Fibroblast of villous mesenchyme (primary cell): ENCODE measurements around the gene DLL4. TPM values are rescaled to one million over a fixed set of nuclear protein-coding genes. Genes with fewer than 3 reads are reported as not detected.
A peak's percentile ranks its signal among the peaks of the same experiment; 100 is the strongest.
"Not testable (repeated sequence)": the region's sequence is repeated elsewhere in the genome, so short reads cannot be mapped to it uniquely, and the experiment has no call there.

Experiments used
- DNase-seq: peaks from one replicate; pipeline ENCODE4 v3.0.0-alpha.2; 2010; ENCODE audit warnings: low read depth
- H3K4me3 ChIP-seq: 2 replicates; pipeline ENCODE4 v1.5.1; 2011; ENCODE audit warnings: low read depth, mild to moderate bottlenecking, low read length
- total RNA-seq: library from RNA; depleted of rRNA; stranded (reverse); fragments of >200 nt; gene quantifications from 2 replicates; pipeline ENCODE4 v1.2.3, GENCODE V29; 2012
- TF ChIP-seq, protein P1 (sequence below): IDR thresholded peaks from 2 replicates; pipeline ENCODE4 v1.5.1; 2012; ENCODE audit warnings: low read depth, mild to moderate bottlenecking, low read length; ENCODE audit not compliant: insufficient read depth

DLL4 gene
- total RNA-seq, 1 donor = 6.0 TPM

DNA sequence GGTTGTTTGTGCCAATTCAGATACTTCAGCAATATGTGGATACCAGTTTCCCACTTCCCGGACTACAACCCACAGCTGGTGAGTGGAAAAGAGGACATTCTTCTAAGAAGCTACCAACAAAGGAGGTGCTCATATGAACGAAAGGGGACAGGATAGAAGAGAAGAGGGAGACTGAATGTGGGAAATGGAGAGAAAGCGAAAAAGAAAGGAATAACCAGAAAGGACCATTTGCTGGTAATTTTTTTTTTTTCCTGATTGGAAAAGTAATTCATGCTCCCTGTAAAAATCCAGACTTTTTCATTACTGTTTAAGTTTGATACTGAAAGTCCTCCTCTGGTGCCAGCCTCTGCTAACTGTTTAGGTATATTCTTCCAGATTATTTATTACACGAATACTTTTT lies 22.6 kb downstream of the DLL4 start:
- DNase-seq = no peak
- H3K4me3 ChIP-seq = no peak overlapping the region
- TF ChIP-seq, protein P1, sequence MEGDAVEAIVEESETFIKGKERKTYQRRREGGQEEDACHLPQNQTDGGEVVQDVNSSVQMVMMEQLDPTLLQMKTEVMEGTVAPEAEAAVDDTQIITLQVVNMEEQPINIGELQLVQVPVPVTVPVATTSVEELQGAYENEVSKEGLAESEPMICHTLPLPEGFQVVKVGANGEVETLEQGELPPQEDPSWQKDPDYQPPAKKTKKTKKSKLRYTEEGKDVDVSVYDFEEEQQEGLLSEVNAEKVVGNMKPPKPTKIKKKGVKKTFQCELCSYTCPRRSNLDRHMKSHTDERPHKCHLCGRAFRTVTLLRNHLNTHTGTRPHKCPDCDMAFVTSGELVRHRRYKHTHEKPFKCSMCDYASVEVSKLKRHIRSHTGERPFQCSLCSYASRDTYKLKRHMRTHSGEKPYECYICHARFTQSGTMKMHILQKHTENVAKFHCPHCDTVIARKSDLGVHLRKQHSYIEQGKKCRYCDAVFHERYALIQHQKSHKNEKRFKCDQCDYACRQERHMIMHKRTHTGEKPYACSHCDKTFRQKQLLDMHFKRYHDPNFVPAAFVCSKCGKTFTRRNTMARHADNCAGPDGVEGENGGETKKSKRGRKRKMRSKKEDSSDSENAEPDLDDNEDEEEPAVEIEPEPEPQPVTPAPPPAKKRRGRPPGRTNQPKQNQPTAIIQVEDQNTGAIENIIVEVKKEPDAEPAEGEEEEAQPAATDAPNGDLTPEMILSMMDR = no peak

DNA sequence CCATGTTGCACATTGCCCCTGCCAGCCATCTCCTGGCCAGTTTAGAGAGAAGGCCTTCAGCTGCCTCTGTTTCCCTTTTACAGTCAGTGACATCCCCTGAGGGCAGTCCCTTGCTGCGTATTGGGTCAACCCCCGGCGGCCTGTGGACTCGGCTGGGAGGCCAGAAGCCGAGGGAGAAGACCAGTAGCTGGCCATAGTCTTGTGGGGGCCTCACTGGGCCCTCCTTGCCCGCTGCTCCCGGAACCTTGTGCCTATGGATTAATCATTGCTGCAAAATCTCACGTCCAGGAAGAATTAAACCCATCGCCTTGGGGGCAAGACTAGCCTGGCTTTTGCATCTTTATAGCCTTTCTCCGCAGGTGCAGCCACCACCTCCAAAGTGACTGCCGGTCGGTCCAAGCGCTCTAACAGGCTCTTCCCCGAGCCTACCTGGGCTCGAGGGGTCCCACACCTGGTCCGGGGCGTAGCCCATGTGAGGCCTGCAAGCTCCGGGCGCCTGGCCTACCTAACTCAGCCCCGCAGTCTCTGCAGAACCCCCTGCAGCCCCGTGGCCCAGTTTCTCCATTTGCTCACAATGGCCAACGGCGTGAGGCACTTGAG lies 23.3 kb downstream of the DLL4 start:
- DNase-seq = no peak
- TF ChIP-seq, protein P1 = no peak
- peak overlapping the region; percentile 93 for H3K4me3 ChIP-seq

DNA sequence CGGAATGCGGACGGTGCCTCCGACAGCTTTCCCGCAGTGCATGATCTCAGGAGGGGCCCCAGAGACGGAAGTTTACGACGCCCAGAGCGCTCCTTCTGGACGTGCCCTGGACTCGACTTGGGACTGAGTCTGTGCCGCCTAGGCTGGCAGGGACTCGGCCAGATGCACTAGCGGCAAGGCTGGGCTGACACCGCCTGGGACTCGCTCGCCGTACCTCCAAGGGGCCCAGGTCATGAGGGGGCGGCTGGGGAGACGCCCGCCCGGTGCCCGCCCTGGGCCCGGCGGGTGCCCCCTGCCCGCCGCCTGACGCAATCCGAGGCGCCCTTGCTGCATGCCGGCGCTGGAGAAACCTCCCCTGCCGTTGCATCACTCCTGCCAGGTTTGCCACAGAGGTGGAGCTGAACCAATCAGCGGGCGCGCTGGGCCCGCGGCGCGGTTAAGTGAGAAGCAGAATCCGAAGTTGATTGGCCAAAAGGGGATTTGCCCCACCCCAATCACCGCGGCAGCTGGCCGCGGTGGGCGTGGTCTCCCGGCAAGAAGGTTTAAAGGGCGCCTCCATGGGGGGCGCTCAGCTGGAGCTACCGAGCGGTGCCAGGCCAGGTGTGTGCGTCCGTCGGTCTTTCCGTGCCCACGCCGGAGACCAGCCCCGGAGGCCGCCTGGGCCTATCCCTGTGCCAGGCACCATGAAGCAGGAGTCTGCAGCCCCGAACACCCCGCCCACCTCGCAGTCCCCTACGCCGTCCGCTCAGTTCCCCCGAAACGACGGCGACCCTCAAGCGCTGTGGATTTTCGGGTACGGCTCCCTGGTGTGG lies 24.0 kb downstream of the DLL4 start, which contains the start of gene CHAC1:
TSS of gene CHAC1 (plus strand) at position 571 of the 812 bp plus-strand sequence. CDS start at position 684, 113 bp downstream.
- DNase-seq = peak; percentile 97
- TF ChIP-seq, protein P1 = no peak
- H3K4me3 ChIP-seq = peak within 1 kb of the TSS; percentile 93

DNA sequence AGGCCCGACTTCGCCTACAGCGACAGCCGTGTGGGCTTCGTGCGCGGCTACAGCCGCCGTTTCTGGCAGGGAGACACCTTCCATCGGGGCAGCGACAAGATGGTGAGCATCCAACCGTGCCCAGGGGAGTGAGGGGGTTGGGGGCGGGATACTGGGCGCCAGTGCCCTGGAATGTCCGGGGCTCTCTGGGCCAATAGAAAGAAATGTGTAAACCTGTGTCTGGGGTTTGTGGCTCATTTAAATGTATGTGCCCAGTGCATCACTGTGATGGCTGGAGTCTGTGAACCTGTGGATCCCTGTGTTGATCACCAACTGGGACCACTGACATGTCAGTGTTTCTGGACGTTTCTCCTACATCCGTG lies 24.6 kb downstream of the DLL4 start:
- TF ChIP-seq, protein P1 = no peak
- H3K4me3 ChIP-seq = peak overlapping the region; percentile 93
- DNase-seq = no peak

DNA sequence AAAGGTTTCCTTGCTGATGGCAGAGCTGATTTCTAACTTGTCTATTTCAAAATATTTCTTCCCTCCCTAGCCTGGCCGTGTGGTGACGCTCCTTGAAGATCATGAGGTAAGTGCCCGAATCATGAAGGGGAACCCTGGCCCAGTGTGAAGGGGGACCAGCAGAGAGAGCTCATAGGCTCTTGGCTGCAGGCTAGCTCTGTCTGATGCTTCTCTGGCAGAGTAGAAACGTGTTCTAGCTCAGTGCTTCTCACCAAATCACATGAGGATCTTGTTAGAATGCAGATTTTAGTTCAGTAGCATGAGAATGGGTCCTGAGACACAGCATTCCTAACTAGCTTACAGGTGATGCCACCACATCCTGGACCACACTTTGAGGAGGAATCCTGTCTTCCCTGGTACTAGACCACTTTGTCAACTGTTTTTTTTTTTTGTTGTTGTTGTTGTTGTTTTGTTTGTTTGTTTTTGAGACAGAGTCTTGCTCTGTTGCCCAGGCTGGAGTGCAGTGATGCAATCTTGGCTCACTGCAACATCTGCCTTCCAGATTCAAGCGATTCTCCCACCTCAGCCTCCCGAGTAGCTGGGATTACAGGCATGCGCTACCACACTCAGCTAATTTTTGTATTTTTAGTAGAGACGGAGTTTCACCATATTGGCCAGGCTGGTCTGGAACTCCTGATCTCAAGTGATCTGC lies 25.2 kb downstream of the DLL4 start:
- not testable (repeated sequence) for DNase-seq
- peak overlapping the region; percentile 93 for H3K4me3 ChIP-seq

DNA sequence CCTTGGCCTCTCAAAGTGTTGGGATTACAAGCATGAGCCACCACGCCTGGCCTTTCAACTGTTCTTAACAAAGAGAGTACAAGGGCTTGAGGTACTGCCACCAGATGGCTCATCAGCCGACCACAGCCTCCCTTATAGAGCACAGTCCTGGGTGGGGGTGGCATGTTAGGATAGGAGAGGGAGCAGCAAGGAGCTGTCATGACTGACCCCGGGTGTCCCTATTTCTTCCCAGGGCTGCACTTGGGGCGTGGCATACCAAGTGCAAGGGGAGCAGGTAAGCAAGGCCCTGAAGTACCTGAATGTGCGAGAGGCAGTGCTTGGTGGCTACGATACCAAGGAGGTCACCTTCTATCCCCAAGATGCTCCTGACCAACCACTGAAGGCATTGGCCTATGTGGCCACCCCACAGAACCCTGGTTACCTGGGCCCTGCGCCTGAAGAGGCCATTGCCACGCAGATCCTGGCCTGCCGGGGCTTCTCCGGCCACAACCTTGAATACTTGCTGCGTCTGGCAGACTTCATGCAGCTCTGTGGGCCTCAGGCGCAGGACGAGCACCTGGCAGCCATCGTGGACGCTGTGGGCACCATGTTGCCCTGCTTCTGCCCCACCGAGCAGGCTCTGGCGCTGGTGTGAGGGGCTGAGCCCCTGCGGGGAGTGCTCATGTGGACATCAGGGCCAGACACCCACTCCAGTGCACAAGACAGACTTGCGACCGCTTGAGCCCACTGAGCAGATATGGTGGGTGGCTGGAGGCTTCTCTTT lies 26.2 kb downstream of the DLL4 start:
- DNase-seq = no peak
- TF ChIP-seq, protein P1 = no peak
- H3K4me3 ChIP-seq = peak overlapping the region; percentile 93
